HG02981 (cell line): ENCODE results near the gene FRAS1.
"Not testable (repeated sequence)": the region's sequence is repeated elsewhere in the genome, so short reads cannot be mapped to it uniquely, and the experiment has no call there.

Experiments
- ATAC-seq: cut with Tn5 transposase; IDR thresholded peaks from one replicate; pipeline ENCODE4 v1.9.1; 2021; ENCODE audit warnings: mild to moderate bottlenecking, moderate library complexity; ENCODE audit not compliant: unreplicated experiment

The FRAS1 gene

DNA sequence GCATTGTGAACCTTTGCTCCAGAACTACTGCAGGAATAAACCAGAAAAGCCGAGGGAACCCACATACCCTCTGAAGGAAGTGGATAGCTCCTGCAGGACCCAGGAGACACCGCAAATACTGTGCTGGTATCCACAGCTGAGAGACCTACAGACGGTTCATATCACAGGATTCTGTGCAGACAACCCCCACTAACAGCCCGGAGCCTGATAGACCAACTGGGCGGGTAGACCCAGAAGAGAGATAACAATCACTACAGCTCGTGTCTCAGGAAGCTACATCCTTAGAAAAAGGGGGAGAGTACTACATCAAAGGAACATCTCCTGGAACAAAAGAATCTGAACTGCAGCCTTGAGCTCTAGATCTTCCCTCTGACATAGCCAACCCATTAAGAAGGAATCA is 150.8 kb downstream of the FRAS1 start:
- ATAC-seq = no peak

GRCh38 chr4:78208896-78209295 is 151.8 kb downstream of the FRAS1 start:
- ATAC-seq = not testable (repeated sequence)

- ATAC-seq = no peak
Measured at GRCh38 chr4:78210694-78211410, 153.7 kb downstream of the FRAS1 start.

- ATAC-seq = no peak
Measured at GRCh38 chr4:78213218-78213617, 156.1 kb downstream of the FRAS1 start.

GRCh38 chr4:78214078-78214477 is 157.0 kb downstream of the FRAS1 start:
- no peak for ATAC-seq

- no peak for ATAC-seq
Measured at GRCh38 chr4:78217557-78217956, 160.4 kb downstream of the FRAS1 start.

DNA sequence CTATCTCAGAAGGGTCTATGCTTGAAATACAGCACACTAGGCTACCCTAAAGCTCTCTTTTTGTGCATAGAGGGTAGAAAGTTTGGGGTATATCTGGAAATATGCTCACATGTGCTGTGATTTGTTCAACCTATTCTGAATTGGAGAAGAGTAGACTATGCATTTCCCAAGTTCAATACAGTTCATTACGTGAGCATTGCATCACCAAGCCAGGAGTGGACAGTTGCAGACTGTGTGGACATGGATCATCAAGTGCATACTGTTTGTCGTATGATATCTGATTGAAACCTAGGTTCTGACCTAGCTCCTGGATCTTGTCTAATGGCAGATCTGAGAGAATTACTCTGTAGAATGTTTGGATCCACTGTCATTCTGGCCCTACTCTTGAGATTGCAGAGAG is 161.1 kb downstream of the FRAS1 start:
- ATAC-seq = no peak

- no peak for ATAC-seq
Measured at GRCh38 chr4:78219825-78220224, 162.7 kb downstream of the FRAS1 start.

DNA sequence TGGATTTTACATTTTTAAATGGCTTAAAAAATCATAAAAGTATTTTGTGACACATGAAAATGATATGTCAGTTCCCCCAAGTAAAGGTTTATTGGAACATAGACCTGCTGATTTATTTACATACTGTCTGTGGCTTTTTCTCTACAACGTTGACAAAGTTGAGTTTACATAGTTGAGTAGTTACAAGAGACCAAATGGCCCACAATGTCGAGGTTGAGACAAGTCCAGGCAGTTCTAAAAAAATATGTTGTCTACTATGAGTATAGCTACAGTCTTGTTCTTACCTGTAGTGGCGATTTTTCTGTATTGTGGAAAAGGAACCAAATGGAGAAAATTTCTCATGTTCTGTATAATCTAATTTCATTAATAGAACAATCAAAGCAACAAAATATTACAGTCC is 163.2 kb downstream of the FRAS1 start:
- ATAC-seq = no peak

GRCh38 chr4:78222575-78223186 is 165.6 kb downstream of the FRAS1 start:
- ATAC-seq = no peak

DNA sequence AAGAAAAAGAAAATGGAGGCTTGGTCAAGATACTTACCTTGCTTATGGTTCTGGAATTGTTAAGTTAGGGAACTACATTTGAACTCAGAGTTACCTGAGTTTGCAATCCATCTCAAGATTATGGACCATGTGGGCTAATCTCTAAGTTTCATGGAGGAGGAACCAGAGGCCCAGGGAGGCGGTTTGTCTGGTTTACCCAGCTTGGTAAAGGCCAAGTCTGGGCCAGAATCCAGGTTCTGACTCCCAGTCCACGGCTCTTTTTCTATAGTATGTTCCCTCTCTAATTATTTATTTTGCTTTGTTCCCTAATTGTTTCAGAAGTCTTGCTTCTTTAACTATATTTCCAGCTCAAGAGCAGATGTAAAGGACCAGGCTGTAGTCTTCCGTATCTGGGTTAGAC is 168.1 kb downstream of the FRAS1 start:
- ATAC-seq = no peak

- no peak for ATAC-seq
Measured at GRCh38 chr4:78226279-78226678, 169.2 kb downstream of the FRAS1 start.

DNA sequence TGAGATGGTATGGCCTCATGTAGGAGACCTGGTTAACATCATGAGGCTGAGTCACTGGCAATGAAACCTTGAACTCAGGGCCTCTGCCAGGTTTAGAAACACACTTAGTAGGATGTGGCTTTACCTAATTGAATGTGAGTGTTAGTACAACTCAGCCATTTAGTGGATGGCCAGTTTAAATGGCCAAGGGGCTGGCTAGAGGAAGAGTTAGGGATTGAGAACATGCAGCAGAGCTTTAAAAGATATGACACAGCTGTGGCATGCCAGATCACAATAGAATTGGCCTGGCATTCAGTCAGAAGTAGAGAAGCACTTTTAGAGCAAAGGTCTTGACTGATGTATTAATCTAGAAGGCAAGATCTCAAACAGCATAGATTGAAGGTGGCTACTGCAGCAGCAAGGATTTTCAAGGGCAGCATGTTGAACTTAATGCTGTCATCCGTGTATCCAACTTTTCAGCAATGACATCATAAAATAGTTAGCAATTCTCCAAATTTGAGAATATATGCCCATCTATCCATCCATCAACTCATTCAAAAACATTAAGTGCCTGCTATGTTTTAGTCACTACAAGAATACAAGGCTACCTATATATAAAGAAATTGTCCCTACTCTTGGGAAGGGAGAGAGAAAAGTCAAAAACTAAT is 170.4 kb downstream of the FRAS1 start:
- no peak for ATAC-seq

DNA sequence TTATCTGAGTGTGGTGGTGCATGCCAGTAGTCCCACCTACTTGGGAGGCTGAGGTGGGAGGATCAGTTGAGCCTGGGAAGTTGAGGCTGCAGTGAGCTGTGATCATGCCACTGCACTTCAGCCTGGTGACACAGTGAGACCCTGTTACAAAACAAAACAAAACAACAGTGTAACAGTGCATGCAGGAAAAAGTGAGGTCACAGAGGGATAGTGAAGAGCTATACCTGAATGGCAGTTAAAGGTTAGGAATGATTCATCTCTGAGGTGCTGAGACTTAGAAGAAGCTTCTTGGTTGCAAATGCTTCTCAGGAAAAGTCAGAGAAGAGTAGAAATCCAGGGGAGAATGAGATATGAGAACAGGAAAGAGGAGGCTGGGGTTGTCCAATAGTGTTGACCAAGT is 178.7 kb downstream of the FRAS1 start:
- no peak for ATAC-seq

GRCh38 chr4:78237360-78237759 is 180.2 kb downstream of the FRAS1 start:
- no peak for ATAC-seq

GRCh38 chr4:78242071-78242470 is 184.9 kb downstream of the FRAS1 start:
- ATAC-seq = no peak

DNA sequence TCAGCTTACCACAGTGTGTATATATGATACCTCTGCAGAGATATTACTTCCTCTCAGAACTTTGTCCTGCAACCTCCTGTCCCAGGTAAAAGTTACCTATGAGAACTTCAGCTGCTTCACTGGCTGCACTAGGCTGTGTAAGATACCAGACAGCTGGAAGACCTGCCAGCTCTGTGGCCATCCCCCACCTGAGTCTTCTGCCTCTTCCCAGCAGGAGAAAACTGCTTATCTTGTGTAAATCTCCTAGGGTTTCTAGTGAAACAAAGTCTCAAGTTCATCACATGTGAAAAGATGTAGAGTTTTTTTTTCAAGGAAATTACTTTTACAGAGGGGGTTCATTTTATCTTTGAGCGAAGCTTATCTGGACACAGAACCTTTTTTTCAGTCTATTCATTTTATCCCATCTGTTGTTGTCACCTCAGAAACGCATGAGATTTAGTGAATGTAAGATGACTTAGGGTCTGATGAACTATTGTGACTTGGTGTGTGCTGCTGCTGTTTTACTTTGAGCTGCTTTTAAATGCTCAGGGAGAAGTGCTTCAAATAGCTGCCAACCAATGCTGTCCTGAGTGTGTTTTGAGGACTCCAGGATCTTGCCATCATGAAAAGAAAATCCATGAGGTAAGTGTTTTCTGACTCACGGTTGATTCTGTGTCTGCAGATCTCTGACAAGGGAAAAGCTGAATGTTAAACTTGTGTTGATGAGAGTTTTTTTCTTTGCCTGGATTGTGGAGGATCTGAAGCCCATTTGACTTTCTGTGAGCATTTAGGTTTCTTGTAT is 187.8 kb downstream of the FRAS1 start:
- no peak for ATAC-seq

DNA sequence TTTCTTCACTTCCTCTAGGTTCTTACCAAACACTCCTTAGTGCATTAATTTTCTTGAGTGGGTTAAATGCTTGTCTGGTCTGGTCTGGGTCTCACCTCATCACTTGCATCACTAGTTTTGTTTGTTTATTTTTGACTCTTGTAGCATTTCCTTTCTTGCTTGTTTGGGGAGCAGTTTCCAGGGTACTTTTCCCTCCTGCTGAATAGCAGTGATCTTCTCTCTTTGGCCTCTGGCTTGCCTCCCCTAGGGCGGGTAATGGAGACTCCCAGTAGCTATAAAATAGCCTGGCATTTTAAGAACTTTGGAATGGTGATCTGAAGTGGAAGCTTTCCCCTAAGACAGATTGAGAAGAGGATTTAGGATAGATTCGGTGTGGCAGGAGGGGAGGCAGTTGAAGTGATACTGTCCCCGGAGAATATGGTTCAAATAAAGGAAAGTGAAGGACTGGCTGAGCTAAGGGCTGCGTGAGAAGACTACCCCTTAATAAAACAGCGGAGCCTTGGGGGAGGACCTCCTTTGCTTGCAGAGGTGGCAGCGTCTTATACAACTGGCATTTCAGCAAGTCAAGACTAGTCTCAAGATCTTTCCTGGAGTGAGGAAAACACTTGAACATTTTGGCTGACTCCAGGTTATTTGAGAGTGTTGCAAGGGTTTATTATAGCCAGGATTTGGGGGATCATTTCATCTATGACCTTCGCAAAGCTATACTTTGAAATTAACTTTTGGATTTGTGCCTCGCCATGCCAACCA is 190.6 kb downstream of the FRAS1 start:
- no peak for ATAC-seq

DNA sequence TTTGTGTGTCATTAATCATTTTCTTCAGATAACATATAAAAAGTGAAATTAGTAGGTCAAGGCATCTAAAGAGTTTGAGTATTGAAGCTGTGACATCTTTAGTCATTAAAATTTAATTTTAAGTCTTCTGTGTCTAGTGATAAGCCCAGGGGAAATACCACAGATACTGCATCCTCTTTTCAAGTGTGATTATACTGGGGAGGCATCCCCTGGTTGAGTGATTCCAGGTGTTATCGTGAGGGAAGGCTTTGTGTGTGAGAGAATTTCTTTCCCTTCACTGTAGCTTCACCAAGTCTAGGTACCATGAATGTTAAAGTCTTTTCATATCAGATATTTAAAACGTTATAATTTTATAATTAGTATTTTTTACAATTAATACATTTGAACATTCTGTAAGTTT is 193.4 kb downstream of the FRAS1 start:
- no peak for ATAC-seq

GRCh38 chr4:78252773-78253172 is 195.7 kb downstream of the FRAS1 start:
- not testable (repeated sequence) for ATAC-seq

DNA sequence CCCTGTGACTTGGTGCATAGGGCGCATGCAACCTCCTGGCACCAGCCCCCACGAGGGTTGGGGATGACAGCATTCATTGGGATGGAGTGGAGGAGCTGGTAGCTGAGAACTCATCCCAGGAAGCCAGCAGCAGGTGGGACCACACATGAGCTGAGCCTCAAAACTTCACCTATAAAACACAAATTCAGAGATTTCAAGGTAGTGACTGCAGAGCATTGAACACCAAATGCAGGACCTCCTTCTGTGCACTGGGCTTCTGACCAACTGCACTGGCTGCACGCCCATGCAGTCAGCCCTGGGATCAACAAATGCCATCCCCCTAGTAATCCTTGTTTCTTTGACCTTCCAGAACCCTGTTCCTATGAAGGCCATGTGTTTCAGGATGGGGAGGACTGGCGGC is 197.8 kb downstream of the FRAS1 start:
- no peak for ATAC-seq
